Common myeloid progenitor, CD34-positive (primary cell): ENCODE data around the gene EFNA5.

ENCODE experiments used
- CTCF ChIA-PET: fragments of 350-600 bp; sonication (Branson Sonifier 250); formaldehyde crosslinking; loops from one replicate; lab custom pipeline; 2021; ENCODE audit warnings: antibody characterized with exemption; lab: Charles Lee
- POLR2A ChIA-PET: fragments of 350-600 bp; sonication (Branson Sonifier 250); formaldehyde crosslinking; loops from one replicate; lab custom pipeline; 2021; ENCODE audit warnings: antibody characterized with exemption; lab: Charles Lee
- DNase-seq, 3 donors: peaks; one replicate each; pipeline versions ENCODE4 v3.0.0 to v3.0.0-alpha.2; 2013
- H3K27ac ChIP-seq, 2 experiments: 1 replicate in 1 of 2; 2 replicates in 1 of 2; pipeline ENCODE4 v1.7.0; 2013; ENCODE audit warnings: inconsistent platforms in 2 of 2, low read length in 2 of 2, mild to moderate bottlenecking in 2 of 2, low read depth in 1 of 2, moderate library complexity in 1 of 2; ENCODE audit not compliant: severe bottlenecking in 2 of 2, insufficient read depth in 1 of 2, poor library complexity in 1 of 2
- H3K27me3 ChIP-seq, 5 experiments: replicated peaks in 2 of 5; 1 replicate in 3 of 5; 2 replicates in 2 of 5; pipeline versions ENCODE4 v1.6.1 to v1.7.0; 2013; ENCODE audit warnings: low read length in 4 of 5, mild to moderate bottlenecking in 2 of 5, moderate library complexity in 2 of 5, inconsistent platforms in 1 of 5; ENCODE audit not compliant: insufficient read depth in 5 of 5, control insufficient read depth in 4 of 5
- H3K36me3 ChIP-seq, 4 experiments: 1 replicate in 2 of 4; 2 replicates in 2 of 4; pipeline versions ENCODE4 v1.6.1 to v1.7.0; 2013; ENCODE audit warnings: low read length in 3 of 4, control low read depth in 1 of 4, mild to moderate bottlenecking in 1 of 4; ENCODE audit not compliant: control insufficient read depth in 4 of 4, insufficient read depth in 4 of 4
- H3K4me1 ChIP-seq, 4 experiments: 1 replicate in 3 of 4; 2 replicates in 1 of 4; pipeline versions ENCODE4 v1.6.1 to v1.7.1; 2013; ENCODE audit warnings: low read length in 3 of 4, mild to moderate bottlenecking in 3 of 4, control low read depth in 1 of 4, inconsistent platforms in 1 of 4, moderate library complexity in 1 of 4; ENCODE audit not compliant: control insufficient read depth in 4 of 4, insufficient read depth in 4 of 4; ENCODE audit errors: control extremely low read depth in 1 of 4
- H3K4me3 ChIP-seq, 7 experiments: 1 replicate in 4 of 7; 2 replicates in 3 of 7; pipeline versions ENCODE4 v1.5.1 to v1.7.0; 2013; ENCODE audit warnings: mild to moderate bottlenecking in 7 of 7, low read length in 6 of 7, moderate library complexity in 6 of 7, inconsistent platforms in 2 of 7, low read depth in 2 of 7, control low read depth in 1 of 7; ENCODE audit not compliant: insufficient read depth in 4 of 7, control insufficient read depth in 1 of 7; ENCODE audit errors: extremely low read depth in 1 of 7
- H3K9me3 ChIP-seq, 5 experiments: 1 replicate in 4 of 5; 2 replicates in 1 of 5; pipeline versions ENCODE4 v1.6.1 to v1.7.1; 2013; ENCODE audit warnings: low read length in 4 of 5, mild to moderate bottlenecking in 2 of 5, inconsistent platforms in 1 of 5, low read depth in 1 of 5, moderate library complexity in 1 of 5; ENCODE audit not compliant: control insufficient read depth in 4 of 5, insufficient read depth in 2 of 5; ENCODE audit errors: control extremely low read depth in 1 of 5
- WGBS: methylation state at CpG from one replicate; pipeline ENCODE4 v1.1.5; 2013; ENCODE audit not compliant: insufficient coverage; 5-methylcytosine and 5-hydroxymethylcytosine counted together

The EFNA5 gene

GRCh38 chr5:107582625-107583024 is 88.1 kb downstream of the EFNA5 start:
- H3K4me1 ChIP-seq: peaks cover 0 to 2% (median 0%) of the 10 kb centered on the region in 4 experiments
- H3K9me3 ChIP-seq: no peaks in the 10 kb centered on the region
- CTCF ChIA-PET: interaction anchor here (1.2 to 1.9 kb wide), 2 partner anchors 10 kb away, joined by 3 to 4 read pairs; no protein-coding TSS in a partner anchor
- H3K4me3 ChIP-seq: no peak overlapping the region
- no peak overlapping the region for H3K27ac ChIP-seq
- DNase-seq: no peak
- no peaks in the 10 kb centered on the region for H3K27me3 ChIP-seq
- POLR2A ChIA-PET: interaction anchor here (0.6 kb wide), 1 partner anchor 114 kb away, joined by 4 read pairs; no protein-coding TSS in a partner anchor
- no peaks in the 10 kb centered on the region for H3K36me3 ChIP-seq

GRCh38 chr5:107580889-107581820 is 89.6 kb downstream of the EFNA5 start:
- H3K9me3 ChIP-seq: no peaks in the 10 kb centered on the region
- no peaks in the 10 kb centered on the region for H3K27me3 ChIP-seq
- H3K4me1 ChIP-seq: peaks cover 0 to 2% (median 0%) of the 10 kb centered on the region in 4 experiments
- WGBS: 91% methylated on average over 8 of the region's 8 CpGs
- no peak overlapping the region for H3K27ac ChIP-seq
- ChIA-PET CTCF (no interaction called here), POLR2A (no interaction called here)
- H3K36me3 ChIP-seq: no peaks in the 10 kb centered on the region
- no peak for DNase-seq
- H3K4me3 ChIP-seq: no peak overlapping the region

DNA sequence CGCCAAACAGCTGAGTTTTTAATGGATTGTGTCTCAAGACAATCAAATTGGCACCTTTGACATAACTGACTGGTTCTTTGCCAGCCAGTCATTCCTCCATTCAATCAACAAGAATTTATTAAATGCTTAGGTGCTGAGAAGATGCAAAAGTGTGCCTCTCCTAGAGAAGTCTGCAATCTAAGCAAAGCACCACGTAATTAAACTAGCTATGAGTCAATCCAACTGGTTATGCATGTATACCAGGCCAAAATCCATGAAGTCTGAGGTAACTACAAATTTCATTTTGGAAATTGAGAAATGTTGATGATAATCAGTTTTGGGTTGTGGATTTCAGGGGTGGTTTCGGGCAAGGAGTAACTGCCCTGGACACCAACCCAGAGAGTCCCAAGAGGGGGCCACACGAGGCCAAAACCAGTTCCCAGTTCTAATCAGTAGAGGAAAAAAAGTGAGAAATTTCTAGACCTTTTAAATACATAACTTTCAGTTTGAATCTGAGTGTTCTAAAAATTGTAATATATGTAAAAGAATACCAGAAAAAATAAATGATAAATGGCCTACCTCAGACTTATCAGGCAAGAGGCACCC is 92.6 kb downstream of the EFNA5 start:
- no peaks in the 10 kb centered on the region for H3K4me1 ChIP-seq
- ChIA-PET CTCF (no interaction called here), POLR2A (no interaction called here)
- no peak overlapping the region for H3K27ac ChIP-seq
- no peak overlapping the region for H3K4me3 ChIP-seq
- no peaks in the 10 kb centered on the region for H3K27me3 ChIP-seq
- H3K36me3 ChIP-seq: no peaks in the 10 kb centered on the region
- no peak for DNase-seq
- no peaks in the 10 kb centered on the region for H3K9me3 ChIP-seq
- 93% methylated on average over 2 of the region's 4 CpGs for WGBS

GRCh38 chr5:107577394-107577950 is 93.3 kb downstream of the EFNA5 start:
- WGBS: 93% methylated on average over 7 of the region's 8 CpGs
- CTCF ChIA-PET: no interaction called here
- no peaks in the 10 kb centered on the region for H3K27me3 ChIP-seq
- no peaks in the 10 kb centered on the region for H3K9me3 ChIP-seq
- H3K4me1 ChIP-seq: peaks cover 0 to under 1% (median under 1%) of the 10 kb centered on the region in 4 experiments
- DNase-seq: no peak
- H3K4me3 ChIP-seq: no peak overlapping the region
- no peak overlapping the region for H3K27ac ChIP-seq
- POLR2A ChIA-PET: no interaction called here
- no peaks in the 10 kb centered on the region for H3K36me3 ChIP-seq

DNA sequence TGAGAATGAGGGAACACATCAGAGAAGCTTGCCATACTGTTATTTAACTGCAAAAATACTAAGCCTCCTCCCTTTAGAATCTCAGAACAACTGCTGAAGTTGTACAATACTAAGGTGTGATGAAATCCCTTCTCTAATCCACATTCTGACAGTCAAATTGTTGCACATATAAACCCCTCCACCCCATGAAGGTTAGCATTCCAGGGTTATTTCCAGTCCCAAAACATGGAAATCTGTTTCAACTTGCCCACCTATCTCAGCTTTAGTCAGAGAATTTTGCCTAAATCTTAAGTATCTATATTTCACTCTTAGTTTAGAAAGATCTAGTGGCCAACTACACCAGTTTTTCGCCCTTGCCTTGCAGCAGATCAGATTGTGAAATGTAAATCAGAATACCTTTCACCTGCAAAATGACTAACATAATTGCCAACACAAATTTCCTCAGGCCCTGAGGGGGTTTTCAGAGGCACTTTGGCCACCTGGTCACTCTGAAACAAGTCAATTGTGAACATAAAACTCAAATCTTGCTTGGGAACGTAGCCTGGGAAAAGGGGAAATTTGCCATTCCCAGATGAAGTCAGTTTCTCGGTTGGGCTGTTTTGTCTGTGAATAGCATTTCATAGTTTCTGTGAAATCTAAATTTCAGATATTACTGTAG is 93.9 kb downstream of the EFNA5 start:
- Histone ChIP-seq H3K36me3 (no peaks in the 10 kb centered on the region), H3K27me3 (no peaks in the 10 kb centered on the region), H3K27ac (no peak overlapping the region), H3K4me1 (peaks cover 4 to 6% (median 4%) of the 10 kb centered on the region in 4 experiments), H3K4me3 (no peak overlapping the region), H3K9me3 (no peaks in the 10 kb centered on the region)
- ChIA-PET CTCF (no interaction called here), POLR2A (no interaction called here)
- 100% methylated on average over 3 of the region's 3 CpGs for WGBS
- DNase-seq: no peak

DNA sequence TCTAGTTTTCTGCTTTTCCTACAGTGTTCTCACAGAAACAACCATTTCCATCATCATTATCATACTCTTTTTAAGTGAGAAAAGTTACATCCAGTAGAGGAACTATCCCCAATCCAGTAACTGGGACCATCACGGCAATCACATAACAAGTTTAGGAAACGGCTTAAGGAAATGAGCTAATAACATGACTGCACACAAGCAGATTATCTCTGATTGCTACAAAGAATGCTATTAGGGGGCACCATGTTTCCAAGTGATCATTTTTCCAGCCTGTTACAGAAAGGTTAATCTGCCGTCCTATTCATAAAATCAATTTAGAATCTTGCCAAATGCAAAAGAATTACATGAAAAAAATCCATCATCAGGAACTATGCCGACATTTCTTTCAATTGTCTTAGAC is 94.6 kb downstream of the EFNA5 start:
- Histone ChIP-seq H3K27ac (no peak overlapping the region), H3K4me3 (no peak overlapping the region), H3K4me1 (peaks cover 8 to 13% (median 11%) of the 10 kb centered on the region in 4 experiments), H3K27me3 (no peaks in the 10 kb centered on the region), H3K36me3 (no peaks in the 10 kb centered on the region), H3K9me3 (no peaks in the 10 kb centered on the region)
- ChIA-PET POLR2A (no interaction called here), CTCF (no interaction called here)
- WGBS: 92% methylated on average over 4 of the region's 4 CpGs
- no peak for DNase-seq
